Large intestine (tissue), 3 donors: ENCODE results near the gene WWOX. TPM values are rescaled to one million over a fixed set of nuclear protein-coding genes. Genes with fewer than 3 reads are reported as not detected.

ENCODE experiments used
- DNase-seq, 2 donors: peaks; one replicate each; pipeline versions ENCODE4 v3.0.0 to v3.0.0-alpha.2; 2013
- H3K27ac ChIP-seq: one replicate; pipeline ENCODE4 v1.5.1; 2013; ENCODE audit warnings: low read length
- H3K27me3 ChIP-seq: 2 replicates; pipeline ENCODE4 v1.6.1; 2013; ENCODE audit warnings: low read length; ENCODE audit not compliant: control insufficient read depth, insufficient read depth
- H3K36me3 ChIP-seq: 2 replicates; pipeline ENCODE4 v1.6.1; 2013; ENCODE audit warnings: low read length; ENCODE audit not compliant: control insufficient read depth, insufficient read depth
- H3K4me1 ChIP-seq: one replicate; pipeline ENCODE4 v1.6.1; 2013; ENCODE audit warnings: low read length; ENCODE audit not compliant: control insufficient read depth, insufficient read depth
- H3K4me3 ChIP-seq: one replicate; pipeline ENCODE4 v1.5.1; 2013; ENCODE audit warnings: low read length
- H3K9me3 ChIP-seq: one replicate; pipeline ENCODE4 v1.6.1; 2013; ENCODE audit warnings: mild to moderate bottlenecking, low read depth, low read length, moderate library complexity; ENCODE audit not compliant: control insufficient read depth
- WGBS: methylation state at CpG from one replicate; pipeline ENCODE4 v1.1.5; 2013; ENCODE audit warnings: low lambda C conversion rate; ENCODE audit not compliant: insufficient coverage; 5-methylcytosine and 5-hydroxymethylcytosine counted together
- polyA plus RNA-seq: library from polyadenylated mRNA; unstranded; fragments of 120-200 nt; gene quantifications from one replicate; pipeline ENCODE4 v1.2.1, GENCODE V29; 2013

WWOX gene
- polyA plus RNA-seq, 1 donor: 16.2 TPM

DNA sequence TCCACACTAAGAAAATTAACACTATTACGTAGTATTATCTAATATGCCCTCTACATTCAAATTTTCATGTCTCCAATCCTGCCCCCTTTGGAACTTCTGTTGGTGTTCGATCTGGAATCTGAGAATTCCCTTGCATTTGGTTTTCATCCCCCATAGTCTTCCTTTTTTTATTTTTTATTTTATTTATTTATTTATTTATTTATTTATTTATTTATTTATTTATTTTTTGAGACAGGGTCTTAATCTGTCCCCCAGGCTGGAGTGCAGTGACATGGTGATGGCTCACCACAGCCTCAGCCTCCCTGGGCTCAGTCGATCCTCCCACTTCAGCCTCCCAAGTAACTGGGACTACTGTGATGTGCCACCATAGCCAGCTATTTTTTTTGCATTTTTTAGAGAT is 911.8 kb downstream of the WWOX start:
- Histone ChIP-seq H3K9me3 (no peaks in the 10 kb centered on the region), H3K4me1 (no peaks in the 10 kb centered on the region), H3K27ac (no peak overlapping the region), H3K36me3 (no peaks in the 10 kb centered on the region), H3K4me3 (no peak overlapping the region), H3K27me3 (no peaks in the 10 kb centered on the region)
- no peak for DNase-seq
- WGBS: 100% methylated on average over 2 of the region's 3 CpGs

GRCh38 chr16:79012671-79013434 is 913.4 kb downstream of the WWOX start:
- no peak for DNase-seq
- no CpG with 5 or more reads among the region's 15 CpGs for WGBS
- no peaks in the 10 kb centered on the region for H3K36me3 ChIP-seq
- no peaks in the 10 kb centered on the region for H3K4me1 ChIP-seq
- no peaks in the 10 kb centered on the region for H3K9me3 ChIP-seq
- H3K27ac ChIP-seq: no peak overlapping the region
- H3K4me3 ChIP-seq: no peak overlapping the region
- H3K27me3 ChIP-seq: no peaks in the 10 kb centered on the region

DNA sequence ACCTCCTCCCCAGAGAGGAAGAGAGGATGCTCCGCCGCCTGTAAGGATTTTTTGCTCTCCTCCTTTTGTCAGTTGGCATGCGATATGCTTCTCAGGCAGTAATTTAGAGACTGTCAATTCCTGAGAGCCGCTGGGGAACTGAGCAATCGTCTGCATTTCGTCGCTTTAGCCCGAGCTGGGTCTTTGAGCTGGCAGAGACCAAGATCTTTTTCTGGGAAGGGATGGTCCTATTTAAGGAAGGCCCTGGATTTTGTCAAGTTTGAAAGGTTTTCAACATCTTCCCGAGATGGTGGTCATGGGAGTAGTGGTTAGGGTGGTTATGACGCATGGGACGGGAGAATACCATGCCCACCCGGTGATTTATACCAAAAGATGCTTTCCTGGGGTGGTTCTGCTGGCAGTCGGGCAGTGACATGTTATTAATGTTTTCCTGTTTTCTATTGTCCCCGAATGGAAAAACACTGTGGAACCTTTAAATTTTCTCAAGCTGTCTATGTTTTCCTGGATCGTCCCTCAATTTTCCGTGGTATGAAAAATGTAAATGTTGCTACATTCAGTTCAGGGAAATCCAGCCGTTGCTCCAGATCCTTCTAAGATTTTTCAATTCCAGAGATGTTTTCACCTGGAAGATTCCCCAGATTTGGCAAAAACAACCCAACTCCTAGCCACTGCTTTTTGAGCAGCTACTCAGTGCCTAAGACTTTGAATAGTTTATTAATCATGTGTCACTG is 914.6 kb downstream of the WWOX start:
- no peak for DNase-seq

DNA sequence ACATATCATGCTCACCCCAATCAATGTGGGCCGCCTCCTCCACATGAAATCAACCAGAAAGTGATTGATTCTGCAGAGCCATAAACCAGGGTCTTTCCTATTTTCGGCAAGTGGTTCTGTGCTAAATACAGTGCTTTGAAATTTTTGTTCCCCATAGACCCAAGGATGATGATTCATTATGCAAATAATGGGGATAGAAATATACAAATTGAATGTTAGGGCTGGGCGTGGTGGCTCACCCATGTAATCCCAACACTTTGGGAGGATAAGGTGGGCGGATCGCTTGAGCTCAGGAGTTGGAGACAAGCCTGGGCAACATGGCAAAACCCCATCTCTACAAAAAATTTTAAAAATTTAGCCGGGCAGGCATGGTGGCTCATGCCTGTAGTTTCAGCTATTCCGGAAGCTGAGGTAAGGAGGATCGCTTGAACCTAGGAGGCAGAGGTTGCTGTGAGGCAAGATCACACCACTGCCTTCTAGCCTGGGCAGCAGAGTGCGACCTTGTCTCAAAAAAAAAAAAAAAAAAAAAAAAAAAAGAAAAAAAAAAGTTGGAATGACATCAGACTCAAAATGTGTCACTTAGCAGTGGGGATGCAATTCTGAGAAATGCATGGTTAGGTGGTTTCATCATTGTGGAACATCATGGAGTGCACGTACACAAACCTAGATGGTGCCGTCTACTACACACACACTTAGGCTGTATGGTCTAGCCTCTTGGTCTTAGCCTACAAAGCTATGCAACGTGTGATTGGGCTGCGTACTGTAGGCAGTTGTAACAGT is 919.4 kb downstream of the WWOX start:
- Histone ChIP-seq H3K4me3 (no peak overlapping the region), H3K27ac (no peak overlapping the region), H3K36me3 (no peaks in the 10 kb centered on the region), H3K27me3 (no peaks in the 10 kb centered on the region), H3K4me1 (no peaks in the 10 kb centered on the region), H3K9me3 (no peaks in the 10 kb centered on the region)
- no peak for DNase-seq
- no CpG with 5 or more reads among the region's 13 CpGs for WGBS

More for the DNA sequence above, 914.6 kb downstream of the WWOX start:
- Histone ChIP-seq H3K9me3 (no peaks in the 10 kb centered on the region), H3K4me3 (no peak overlapping the region), H3K27me3 (no peaks in the 10 kb centered on the region), H3K4me1 (no peaks in the 10 kb centered on the region), H3K36me3 (no peaks in the 10 kb centered on the region), H3K27ac (no peak overlapping the region)
- WGBS: no CpG with 5 or more reads among the region's 17 CpGs

- WGBS: no CpG with 5 or more reads among the region's 3 CpGs
- no peak overlapping the region for H3K27ac ChIP-seq
- H3K4me3 ChIP-seq: no peak overlapping the region
- no peaks in the 10 kb centered on the region for H3K9me3 ChIP-seq
- H3K36me3 ChIP-seq: no peaks in the 10 kb centered on the region
- no peak for DNase-seq
- no peaks in the 10 kb centered on the region for H3K4me1 ChIP-seq
- H3K27me3 ChIP-seq: no peaks in the 10 kb centered on the region
These were observed 920.0 kb downstream of the WWOX start for GRCh38 chr16:79019431-79019830.

GRCh38 chr16:79021991-79022630 is 922.7 kb downstream of the WWOX start:
- Histone ChIP-seq H3K9me3 (no peaks in the 10 kb centered on the region), H3K27ac (no peak overlapping the region), H3K4me3 (no peak overlapping the region), H3K4me1 (no peaks in the 10 kb centered on the region), H3K27me3 (no peaks in the 10 kb centered on the region), H3K36me3 (no peaks in the 10 kb centered on the region)
- no peak for DNase-seq
- WGBS: 89% methylated on average over 1 of the region's 9 CpGs

DNA sequence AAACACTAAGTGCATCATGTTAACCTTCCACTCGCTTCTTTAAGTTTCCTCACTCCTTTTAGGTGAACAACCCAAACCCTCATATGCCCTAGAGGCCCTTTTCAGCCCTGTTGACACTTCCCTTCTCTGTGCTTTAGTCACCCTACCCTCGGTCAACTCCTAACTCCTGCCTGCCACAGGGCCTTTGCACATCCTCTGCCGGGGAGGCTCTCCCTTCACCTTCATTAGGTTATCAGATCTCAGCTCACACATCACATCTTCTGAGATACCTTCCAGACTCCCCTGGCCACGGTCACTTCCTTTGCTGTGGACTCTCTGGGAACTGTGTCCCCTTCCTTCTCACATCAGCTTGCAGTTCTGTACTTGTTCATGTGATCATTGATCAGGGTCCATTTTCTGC is 926.7 kb downstream of the WWOX start:
- Histone ChIP-seq H3K27me3 (no peaks in the 10 kb centered on the region), H3K27ac (no peak overlapping the region), H3K36me3 (no peaks in the 10 kb centered on the region), H3K9me3 (no peaks in the 10 kb centered on the region), H3K4me3 (no peak overlapping the region), H3K4me1 (no peaks in the 10 kb centered on the region)
- 100% methylated on average over 1 of the region's 4 CpGs for WGBS
- no peak for DNase-seq

DNA sequence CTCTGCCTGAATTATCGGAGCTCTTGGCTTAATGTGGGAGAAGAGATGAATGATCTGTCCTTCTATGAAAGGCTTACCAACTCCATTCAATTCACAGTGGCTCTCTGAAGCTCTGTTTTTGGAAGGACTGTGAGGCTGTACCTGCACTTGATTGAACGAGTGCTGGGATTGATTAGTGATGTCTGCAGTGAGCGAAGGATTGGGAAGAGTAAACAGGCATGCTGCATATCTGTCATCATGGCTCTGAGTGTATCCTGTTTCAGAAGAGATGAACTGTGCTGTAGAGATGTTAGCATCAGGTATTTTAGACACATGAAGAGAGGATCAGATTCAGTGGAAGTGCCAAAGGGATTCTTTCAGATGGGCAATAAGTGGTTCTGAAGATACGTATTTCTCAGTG is 937.1 kb downstream of the WWOX start:
- Histone ChIP-seq H3K36me3 (no peaks in the 10 kb centered on the region), H3K4me1 (peaks cover 6% of the 10 kb centered on the region), H3K4me3 (no peak overlapping the region), H3K27ac (no peak overlapping the region), H3K27me3 (no peaks in the 10 kb centered on the region), H3K9me3 (no peaks in the 10 kb centered on the region)
- no CpG with 5 or more reads among the region's 4 CpGs for WGBS
- DNase-seq: no peak

GRCh38 chr16:79037521-79038373 is 938.3 kb downstream of the WWOX start:
- H3K36me3 ChIP-seq: no peaks in the 10 kb centered on the region
- H3K9me3 ChIP-seq: no peaks in the 10 kb centered on the region
- no peaks in the 10 kb centered on the region for H3K27me3 ChIP-seq
- no peak for DNase-seq
- no peak overlapping the region for H3K27ac ChIP-seq
- WGBS: 32% methylated on average over 4 of the region's 10 CpGs
- H3K4me1 ChIP-seq: peaks cover 6% of the 10 kb centered on the region
- H3K4me3 ChIP-seq: no peak overlapping the region
